GM19035 (cell line): ENCODE results near the gene IMP3.

Source experiments
- ATAC-seq: cut with Tn5 transposase; IDR thresholded peaks from one replicate; pipeline ENCODE4 v1.9.1; 2021; ENCODE audit not compliant: unreplicated experiment

The IMP3 gene

GRCh38 chr15:75622505-75622904 is 17.5 kb downstream of the IMP3 start:
- ATAC-seq: no peak

GRCh38 chr15:75620841-75621391 is 19.1 kb downstream of the IMP3 start:
- no peak for ATAC-seq

- ATAC-seq: no peak
Measured at GRCh38 chr15:75620058-75620820, 19.8 kb downstream of the IMP3 start.

GRCh38 chr15:75616766-75617165 is 23.3 kb downstream of the IMP3 start:
- no peak for ATAC-seq

DNA sequence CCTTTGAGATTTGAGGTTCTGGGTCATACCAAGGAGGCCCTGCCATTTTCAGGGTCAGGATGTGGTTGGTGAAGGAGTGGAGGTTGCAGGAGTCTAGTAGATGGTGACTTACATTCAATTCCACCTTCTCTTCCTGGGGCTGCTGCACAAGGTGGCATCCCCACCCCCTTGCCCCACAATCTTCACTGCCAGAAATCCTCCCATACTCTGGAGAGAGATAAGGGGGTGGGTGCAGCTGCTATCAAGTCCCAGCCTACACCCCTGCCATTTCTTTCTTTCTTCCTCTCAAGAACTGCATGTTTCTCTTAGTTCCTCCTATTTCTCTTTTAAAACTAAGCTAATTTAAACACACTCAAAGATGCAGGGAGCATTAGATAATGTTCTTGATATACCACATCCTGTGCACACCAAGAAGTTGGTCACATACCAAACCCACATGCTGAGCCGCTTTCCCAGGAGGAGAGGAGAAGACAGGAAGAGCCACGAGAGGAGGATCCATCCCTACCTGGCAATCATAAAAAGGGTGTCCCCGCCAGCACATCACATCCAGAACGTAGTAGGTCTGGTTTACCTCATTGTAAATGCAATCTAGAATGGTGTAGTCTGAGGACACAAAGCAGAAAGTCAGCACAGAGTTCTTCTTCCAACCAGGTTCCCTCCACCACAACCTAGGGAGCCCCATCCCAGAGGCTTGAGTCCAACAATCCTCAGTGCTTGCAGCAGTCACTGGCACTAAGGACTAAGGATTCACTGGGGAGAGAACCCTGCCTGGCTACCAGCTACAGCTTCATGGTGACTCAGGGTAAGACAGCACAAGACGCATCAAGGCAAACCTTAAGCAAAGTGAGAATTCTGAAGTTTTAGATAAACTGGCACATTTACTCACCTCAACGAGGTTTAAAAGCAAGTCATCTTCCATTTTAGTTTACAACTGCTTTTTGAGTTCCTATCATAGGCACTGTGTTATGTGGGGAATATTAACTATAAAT is 33.0 kb downstream of the IMP3 start:
- ATAC-seq: no peak

- no peak for ATAC-seq
Measured at GRCh38 chr15:75606026-75606425, 34.0 kb downstream of the IMP3 start.

DNA sequence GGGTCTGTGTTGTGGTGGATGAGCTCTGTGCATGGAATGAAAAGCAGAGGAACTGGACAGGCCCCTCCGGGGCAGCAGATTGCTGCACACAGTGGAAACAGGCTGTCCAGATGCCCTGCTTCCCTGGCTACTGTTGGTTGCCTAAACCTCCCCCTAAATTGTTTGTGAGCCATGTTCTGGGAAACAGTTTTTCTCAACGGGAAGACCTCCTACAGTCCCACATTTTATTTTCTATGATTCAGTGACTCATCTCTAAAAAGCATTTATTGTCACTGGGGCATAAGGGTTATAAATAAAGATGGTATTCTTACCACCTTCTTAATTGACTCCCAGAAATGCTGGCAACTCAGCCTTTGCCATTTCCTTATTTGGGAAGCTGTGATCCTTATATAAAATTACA is 40.6 kb downstream of the IMP3 start:
- ATAC-seq: no peak

DNA sequence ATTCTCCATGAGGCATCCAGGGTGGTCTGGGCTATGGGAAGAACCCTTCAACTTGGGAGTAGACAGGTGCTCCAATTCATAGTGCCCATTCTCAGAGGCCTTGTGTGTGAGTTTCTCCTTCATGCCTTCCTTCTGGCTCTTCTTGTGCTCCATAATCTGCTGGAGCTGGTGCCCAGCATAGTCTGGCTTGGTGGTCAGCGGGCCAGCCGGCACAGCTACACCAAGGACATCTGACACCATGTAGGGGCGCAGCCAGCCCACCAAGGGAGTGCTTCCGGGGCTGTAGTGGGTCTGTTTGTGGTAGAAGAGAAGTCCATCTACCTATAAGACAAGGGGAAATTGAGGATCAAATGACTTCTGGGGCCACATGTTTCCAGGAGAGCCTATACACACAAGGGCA is 41.7 kb downstream of the IMP3 start:
- ATAC-seq: no peak

- ATAC-seq: no peak
Measured at GRCh38 chr15:75597667-75598341, 42.2 kb downstream of the IMP3 start.

DNA sequence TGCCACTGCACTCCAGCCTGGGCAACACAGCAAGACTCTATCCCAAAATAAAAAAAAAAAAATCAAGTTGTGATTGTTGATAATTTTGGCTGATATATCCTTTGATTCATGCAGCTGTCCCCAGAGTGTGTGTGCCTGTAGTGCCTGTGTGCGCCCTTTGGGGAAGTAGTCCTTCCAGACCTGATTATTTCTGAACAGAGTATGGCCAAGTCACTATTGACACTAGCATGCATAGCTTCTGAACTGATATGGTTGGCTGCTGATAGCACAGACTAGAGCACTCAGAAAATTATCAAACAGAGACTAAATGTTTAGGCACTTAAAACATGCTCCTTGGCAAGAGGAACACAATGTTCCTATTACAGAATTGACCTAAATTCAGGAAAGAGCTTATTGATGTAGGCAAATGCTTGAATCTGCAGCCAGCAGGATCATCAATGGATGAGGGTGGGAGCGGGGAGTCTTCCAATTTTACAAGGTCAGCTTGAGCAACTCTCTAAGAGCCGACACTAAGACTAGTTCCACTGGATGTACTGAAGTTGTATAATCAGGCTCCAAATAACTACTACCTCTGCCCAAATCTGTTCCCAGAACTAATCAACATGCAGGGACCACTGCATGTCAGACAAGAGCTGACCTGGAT is 43.2 kb downstream of the IMP3 start:
- ATAC-seq: no peak

GRCh38 chr15:75594276-75594675 is 45.7 kb downstream of the IMP3 start:
- ATAC-seq: no peak

- ATAC-seq: no peak
Measured at GRCh38 chr15:75591655-75592364, 48.2 kb downstream of the IMP3 start.

- ATAC-seq: no peak
Measured at GRCh38 chr15:75590239-75590638, 49.8 kb downstream of the IMP3 start.
